ENCODE measurements around the gene ALDOB. TPM values are rescaled to one million over a fixed set of nuclear protein-coding genes. Genes with fewer than 3 reads are reported as not detected.

Gene ALDOB
- total and polyA plus RNA-seq, 4 donors = 527 to 2,132 (median 1,808) TPM

DNA sequence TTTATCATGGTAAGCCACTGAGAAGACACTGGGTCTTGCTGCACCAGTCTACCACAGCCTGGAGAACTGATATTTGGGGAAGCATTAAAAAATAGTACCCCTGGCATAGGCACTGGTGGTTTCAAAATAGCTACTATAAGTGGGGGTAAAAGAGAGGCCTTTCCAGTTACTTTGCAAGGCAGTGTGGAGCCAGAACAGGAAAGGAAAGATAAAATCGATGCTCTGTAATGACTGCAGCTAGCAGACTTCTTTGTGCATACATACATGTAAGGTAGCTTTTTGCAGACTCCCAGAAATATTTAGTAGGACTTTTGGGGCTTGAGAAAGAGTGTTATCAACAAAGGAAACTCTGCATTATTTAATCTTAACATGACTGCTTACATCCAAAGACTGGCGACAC lies 31.3 kb upstream of the ALDOB start:
- WGBS = 90% methylated on average over 2 of the region's 2 CpGs
- Histone ChIP-seq H3K27me3 (ENCODE audit: control insufficient read depth in 4 of 4, insufficient read depth in 4 of 4, low read length in 3 of 4) (no peaks in the 10 kb centered on the region), H3K4me1 (ENCODE audit: control insufficient read depth in 4 of 4, insufficient read depth in 4 of 4, low read length in 3 of 4) (peaks cover 0 to 6% (median 0%) of the 10 kb centered on the region in 4 donors), H3K36me3 (ENCODE audit: control insufficient read depth in 4 of 4, insufficient read depth in 3 of 4, low read depth in 1 of 4, low read length in 3 of 4) (no peaks in the 10 kb centered on the region), H3K9ac (ENCODE audit: low read depth in 1 of 2, low read length in 2 of 2) (no peak overlapping the region), H3K4me3 (ENCODE audit: low read depth in 1 of 3, low read length in 3 of 3) (no peak overlapping the region), H3K27ac (ENCODE audit: low read depth in 1 of 2, low read length in 2 of 2) (no peak overlapping the region), H3K9me3 (ENCODE audit: control insufficient read depth in 4 of 4, low read length in 3 of 4) (no peaks in the 10 kb centered on the region)
- TF ChIP-seq HNF4G (IDR thresholded peaks at IDR 0.05) (no peak), GABPA (IDR thresholded peaks at IDR 0.05 in 1 of 2, conservative IDR thresholded peaks at IDR 0.05 in 1 of 2) (no peak), MAX (IDR thresholded peaks at IDR 0.05) (no peak), REST (IDR thresholded peaks at IDR 0.05) (no peak), YY1 (IDR thresholded peaks at IDR 0.05) (no peak), SP1 (IDR thresholded peaks at IDR 0.05) (no peak), RXRA (IDR thresholded peaks at IDR 0.05) (no peak), JUND (IDR thresholded peaks at IDR 0.05) (no peak), CTCF (IDR thresholded peaks at IDR 0.05; ENCODE audit: low read depth, low read length, missing input control) (no peak), NR2F2 (IDR thresholded peaks at IDR 0.05) (no peak), FOXA1 (IDR thresholded peaks at IDR 0.05) (no peak), TAF1 (conservative IDR thresholded peaks at IDR 0.05) (no peak), FOXA2 (IDR thresholded peaks at IDR 0.05) (no peak), HNF4A (conservative IDR thresholded peaks at IDR 0.05) (no peak), RAD21 (IDR thresholded peaks at IDR 0.05) (no peak), EGR1 (IDR thresholded peaks at IDR 0.05; ENCODE audit: low read depth in 2 of 2) (no peak)
- TF ChIP-seq, protein P1, sequence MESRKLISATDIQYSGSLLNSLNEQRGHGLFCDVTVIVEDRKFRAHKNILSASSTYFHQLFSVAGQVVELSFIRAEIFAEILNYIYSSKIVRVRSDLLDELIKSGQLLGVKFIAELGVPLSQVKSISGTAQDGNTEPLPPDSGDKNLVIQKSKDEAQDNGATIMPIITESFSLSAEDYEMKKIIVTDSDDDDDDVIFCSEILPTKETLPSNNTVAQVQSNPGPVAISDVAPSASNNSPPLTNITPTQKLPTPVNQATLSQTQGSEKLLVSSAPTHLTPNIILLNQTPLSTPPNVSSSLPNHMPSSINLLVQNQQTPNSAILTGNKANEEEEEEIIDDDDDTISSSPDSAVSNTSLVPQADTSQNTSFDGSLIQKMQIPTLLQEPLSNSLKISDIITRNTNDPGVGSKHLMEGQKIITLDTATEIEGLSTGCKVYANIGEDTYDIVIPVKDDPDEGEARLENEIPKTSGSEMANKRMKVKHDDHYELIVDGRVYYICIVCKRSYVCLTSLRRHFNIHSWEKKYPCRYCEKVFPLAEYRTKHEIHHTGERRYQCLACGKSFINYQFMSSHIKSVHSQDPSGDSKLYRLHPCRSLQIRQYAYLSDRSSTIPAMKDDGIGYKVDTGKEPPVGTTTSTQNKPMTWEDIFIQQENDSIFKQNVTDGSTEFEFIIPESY (IDR thresholded peaks at IDR 0.05) = no peak
- TF ChIP-seq, protein P2, sequence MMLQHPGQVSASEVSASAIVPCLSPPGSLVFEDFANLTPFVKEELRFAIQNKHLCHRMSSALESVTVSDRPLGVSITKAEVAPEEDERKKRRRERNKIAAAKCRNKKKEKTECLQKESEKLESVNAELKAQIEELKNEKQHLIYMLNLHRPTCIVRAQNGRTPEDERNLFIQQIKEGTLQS (IDR thresholded peaks at IDR 0.05) = no peak
- no peak for DNase-seq (ENCODE audit: low spot score)
